Endodermal cell (in vitro differentiated cells): Measurements from ENCODE around the gene SUPT3H. TPM values are rescaled to one million over a fixed set of nuclear protein-coding genes. Genes with fewer than 3 reads are reported as not detected.

Experiments used
- DNase-seq: peaks from one replicate; pipeline ENCODE4 v3.0.0-alpha.2; 2017
- H3K27ac ChIP-seq: 2 replicates; pipeline ENCODE4 v1.5.1; 2013; ENCODE audit warnings: mild to moderate bottlenecking, low read depth, low read length, moderate library complexity
- H3K27me3 ChIP-seq: 2 replicates; pipeline ENCODE4 v1.6.1; 2013; ENCODE audit warnings: mild to moderate bottlenecking, low read length, moderate library complexity; ENCODE audit not compliant: insufficient read depth, control insufficient read depth, poor library complexity, severe bottlenecking
- H3K36me3 ChIP-seq: 2 replicates; pipeline ENCODE4 v1.7.0; 2013; ENCODE audit warnings: mild to moderate bottlenecking, low read length, moderate library complexity; ENCODE audit not compliant: control insufficient read depth, insufficient read depth
- H3K4me1 ChIP-seq: one replicate; pipeline ENCODE4 v1.7.0; 2013; ENCODE audit warnings: low read length; ENCODE audit not compliant: control insufficient read depth, insufficient read depth
- H3K4me3 ChIP-seq: 2 replicates; pipeline ENCODE4 v1.5.1; 2013; ENCODE audit warnings: mild to moderate bottlenecking, low read length, moderate library complexity
- H3K9ac ChIP-seq: 2 replicates; pipeline ENCODE4 v1.6.1; 2013; ENCODE audit warnings: mild to moderate bottlenecking, low read length, moderate library complexity; ENCODE audit not compliant: poor library complexity, severe bottlenecking; ENCODE audit errors: extremely low read depth
- H3K9me3 ChIP-seq: 2 replicates; pipeline ENCODE4 v1.6.1; 2013; ENCODE audit warnings: mild to moderate bottlenecking, low read length, moderate library complexity; ENCODE audit not compliant: control insufficient read depth
- H3K27ac Mint-ChIP-seq: 2 replicates; pipeline ENCODE4 v1.8.0; 2020; ENCODE audit warnings: mixed read lengths
- H3K27me3 Mint-ChIP-seq: 2 replicates; pipeline ENCODE4 v1.8.0; 2021; ENCODE audit warnings: mild to moderate bottlenecking, mixed read lengths; ENCODE audit not compliant: insufficient read depth
- H3K36me3 Mint-ChIP-seq: 2 replicates; pipeline ENCODE4 v1.8.0; 2020; ENCODE audit warnings: low read depth, mixed read lengths
- H3K4me1 Mint-ChIP-seq: 2 replicates; pipeline ENCODE4 v1.8.0; 2020; ENCODE audit warnings: mixed read lengths
- H3K4me3 Mint-ChIP-seq: 2 replicates; pipeline ENCODE4 v1.8.0; 2020; ENCODE audit warnings: mild to moderate bottlenecking, moderate library complexity, mixed read lengths
- H3K9me3 Mint-ChIP-seq: 2 replicates; pipeline ENCODE4 v1.8.0; 2020; ENCODE audit warnings: mild to moderate bottlenecking, mixed read lengths
- WGBS, 2 experiments: methylation state at CpG; one replicate each; pipeline versions ENCODE4 v1.1.5 to v1.1.7; 2013; ENCODE audit warnings: missing lambda C conversion rate in 2 of 2, mixed read lengths in 1 of 2; ENCODE audit not compliant: insufficient coverage in 1 of 2, insufficient read length in 1 of 2; 5-methylcytosine and 5-hydroxymethylcytosine counted together
- total RNA-seq, 2 donors: library from RNA; stranded (reverse); fragmentation: NEBNext Ultra II Directional in 1 of 2; extraction: Animal tissue kit (Norgen Biotek cat#: 25700) in 1 of 2; gene quantifications; 2 replicates in 1 of 2; 3 replicates in 1 of 2; pipeline ENCODE4 v1.2.1, GENCODE V29; 2021
- TF ChIP-seq, protein P1 (sequence below): fragments of 200-600 bp; sonication (generic); conservative IDR thresholded peaks from 2 replicates; pipeline ENCODE4 v1.5.0; 2021; ENCODE audit warnings: antibody characterized with exemption, mild to moderate bottlenecking

The SUPT3H gene
- total RNA-seq, 2 donors from 2014 or later = 32.4 to 34.7 TPM

DNA sequence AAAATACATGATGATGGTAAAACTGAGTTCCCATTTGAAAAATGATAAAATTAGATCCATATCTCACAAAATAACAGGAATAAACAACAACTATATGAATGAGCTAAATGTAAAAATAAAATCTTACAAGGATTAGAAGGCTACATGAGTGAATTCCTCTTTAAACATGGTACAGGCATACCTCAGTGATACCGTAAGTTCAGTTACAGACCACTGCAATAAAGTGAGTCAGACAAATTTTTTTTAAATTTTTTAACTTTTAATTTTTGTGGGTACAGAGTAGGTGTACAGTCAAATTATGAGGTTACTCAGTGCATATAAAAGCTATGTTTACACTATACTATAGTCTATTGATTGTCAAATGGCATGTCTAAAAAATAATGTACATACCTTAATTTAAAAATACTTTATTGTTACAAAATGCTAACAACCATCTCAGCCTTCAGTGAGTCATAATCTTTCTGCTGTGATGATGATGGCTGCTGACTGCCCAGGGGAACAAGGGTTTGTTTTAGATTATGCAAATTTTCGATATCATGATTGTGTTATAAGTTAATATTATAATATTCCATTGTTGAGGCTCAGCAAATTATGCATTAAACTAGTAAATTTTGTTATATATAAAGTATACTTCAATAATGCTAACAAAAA is 272.4 kb downstream of the SUPT3H start:
- Mint-ChIP-seq H3K36me3 (no peaks in the 10 kb centered on the region), H3K4me1 (no peaks in the 10 kb centered on the region), H3K4me3 (no peak overlapping the region), H3K27me3 (no peaks in the 10 kb centered on the region), H3K9me3 (no peaks in the 10 kb centered on the region), H3K27ac (no peak overlapping the region)
- H3K36me3 ChIP-seq = no peaks in the 10 kb centered on the region
- no peaks in the 10 kb centered on the region for H3K9me3 ChIP-seq
- H3K4me1 ChIP-seq = no peaks in the 10 kb centered on the region
- TF ChIP-seq, protein P1, sequence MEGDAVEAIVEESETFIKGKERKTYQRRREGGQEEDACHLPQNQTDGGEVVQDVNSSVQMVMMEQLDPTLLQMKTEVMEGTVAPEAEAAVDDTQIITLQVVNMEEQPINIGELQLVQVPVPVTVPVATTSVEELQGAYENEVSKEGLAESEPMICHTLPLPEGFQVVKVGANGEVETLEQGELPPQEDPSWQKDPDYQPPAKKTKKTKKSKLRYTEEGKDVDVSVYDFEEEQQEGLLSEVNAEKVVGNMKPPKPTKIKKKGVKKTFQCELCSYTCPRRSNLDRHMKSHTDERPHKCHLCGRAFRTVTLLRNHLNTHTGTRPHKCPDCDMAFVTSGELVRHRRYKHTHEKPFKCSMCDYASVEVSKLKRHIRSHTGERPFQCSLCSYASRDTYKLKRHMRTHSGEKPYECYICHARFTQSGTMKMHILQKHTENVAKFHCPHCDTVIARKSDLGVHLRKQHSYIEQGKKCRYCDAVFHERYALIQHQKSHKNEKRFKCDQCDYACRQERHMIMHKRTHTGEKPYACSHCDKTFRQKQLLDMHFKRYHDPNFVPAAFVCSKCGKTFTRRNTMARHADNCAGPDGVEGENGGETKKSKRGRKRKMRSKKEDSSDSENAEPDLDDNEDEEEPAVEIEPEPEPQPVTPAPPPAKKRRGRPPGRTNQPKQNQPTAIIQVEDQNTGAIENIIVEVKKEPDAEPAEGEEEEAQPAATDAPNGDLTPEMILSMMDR = no peak
- DNase-seq = no peak
- H3K4me3 ChIP-seq = no peak overlapping the region
- 95% methylated on average over 1 of the region's 2 CpGs; no CpG with 5 or more reads in 1 of the 2 experiments for WGBS, 2 experiments
- no peaks in the 10 kb centered on the region for H3K27me3 ChIP-seq
- H3K27ac ChIP-seq = no peak overlapping the region
- no peak overlapping the region for H3K9ac ChIP-seq

DNA sequence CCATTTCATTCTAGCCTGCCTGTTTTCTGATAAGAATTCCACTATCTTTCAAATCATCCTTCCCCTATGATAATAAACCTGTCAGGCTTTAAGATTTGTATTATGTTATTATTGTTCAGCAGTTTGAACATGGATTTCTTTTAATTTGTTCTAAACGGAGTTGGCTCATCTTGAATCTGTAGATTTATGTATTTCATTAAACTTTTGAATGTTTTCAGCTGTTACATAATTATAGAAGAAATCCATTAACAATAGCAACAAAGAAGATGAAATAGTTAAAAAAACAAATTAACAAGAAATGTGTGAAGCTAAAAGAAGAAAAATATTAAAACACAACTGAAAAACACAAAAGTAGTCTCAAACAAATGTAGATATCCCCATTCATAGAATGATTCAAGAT is 273.3 kb downstream of the SUPT3H start:
- Histone ChIP-seq H3K27me3 (no peaks in the 10 kb centered on the region), H3K4me1 (no peaks in the 10 kb centered on the region), H3K36me3 (no peaks in the 10 kb centered on the region), H3K4me3 (no peak overlapping the region), H3K9me3 (no peaks in the 10 kb centered on the region), H3K27ac (no peak overlapping the region), H3K9ac (no peak overlapping the region)
- Mint-ChIP-seq H3K36me3 (no peaks in the 10 kb centered on the region), H3K27ac (no peak overlapping the region), H3K4me3 (no peak overlapping the region), H3K9me3 (no peaks in the 10 kb centered on the region), H3K27me3 (no peaks in the 10 kb centered on the region), H3K4me1 (no peaks in the 10 kb centered on the region)
- 60% methylated on average over 1 of the region's 1 CpG; no CpG with 5 or more reads in 1 of the 2 experiments for WGBS, 2 experiments
- TF ChIP-seq, protein P1 = no peak
- DNase-seq = no peak

DNA sequence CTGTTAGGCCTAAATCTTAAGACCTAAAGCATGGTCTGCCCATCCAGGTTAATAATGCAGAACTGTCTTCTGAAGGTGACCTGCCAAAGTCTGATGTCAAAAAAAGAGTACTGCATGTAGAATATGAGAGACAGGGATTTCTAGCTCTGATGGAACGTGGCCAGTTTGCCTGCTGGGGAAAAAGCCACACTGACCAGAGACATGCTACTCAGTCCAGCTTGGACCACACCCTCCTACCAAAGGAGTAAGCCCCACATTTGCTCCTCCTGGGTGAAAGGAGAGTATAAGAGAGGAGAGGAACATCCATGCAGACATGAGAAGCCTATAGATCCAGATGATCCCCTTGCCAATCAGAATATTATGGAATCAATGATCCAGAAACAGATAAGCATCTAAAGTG is 279.5 kb downstream of the SUPT3H start:
- Mint-ChIP-seq H3K27me3 (no peaks in the 10 kb centered on the region), H3K4me1 (no peaks in the 10 kb centered on the region), H3K36me3 (peaks cover 2% of the 10 kb centered on the region), H3K4me3 (no peak overlapping the region), H3K27ac (no peak overlapping the region), H3K9me3 (no peaks in the 10 kb centered on the region)
- H3K27me3 ChIP-seq = no peaks in the 10 kb centered on the region
- TF ChIP-seq, protein P1 = no peak
- H3K36me3 ChIP-seq = no peaks in the 10 kb centered on the region
- no peak overlapping the region for H3K9ac ChIP-seq
- H3K9me3 ChIP-seq = no peaks in the 10 kb centered on the region
- DNase-seq = no peak
- H3K4me3 ChIP-seq = no peak overlapping the region
- H3K27ac ChIP-seq = no peak overlapping the region
- no peaks in the 10 kb centered on the region for H3K4me1 ChIP-seq
- 77% methylated on average over 1 of the region's 1 CpG; no CpG with 5 or more reads in 1 of the 2 experiments for WGBS, 2 experiments
